GM18505 (cell line): ENCODE measurements around the gene MAML2.
A peak's percentile ranks its signal among the peaks of the same experiment; 100 is the strongest.
"Not testable (repeated sequence)": the region's sequence is repeated elsewhere in the genome, so short reads cannot be mapped to it uniquely, and the experiment has no call there.

ENCODE experiments used
- ATAC-seq: cut with Tn5 transposase; IDR thresholded peaks from one replicate; pipeline ENCODE4 v1.9.1; 2021; ENCODE audit not compliant: unreplicated experiment
- POLR2A ChIP-seq: IDR thresholded peaks from 4 replicates; pipeline ENCODE4 v1.6.1; 2011; ENCODE audit warnings: borderline replicate concordance; ENCODE audit not compliant: insufficient read depth, insufficient read length; ENCODE audit errors: extremely low read depth

Gene MAML2

GRCh38 chr11:96197103-96197502 is 145.9 kb downstream of the MAML2 start:
- no peak for ATAC-seq
- no peak for TF ChIP-seq POLR2A

DNA sequence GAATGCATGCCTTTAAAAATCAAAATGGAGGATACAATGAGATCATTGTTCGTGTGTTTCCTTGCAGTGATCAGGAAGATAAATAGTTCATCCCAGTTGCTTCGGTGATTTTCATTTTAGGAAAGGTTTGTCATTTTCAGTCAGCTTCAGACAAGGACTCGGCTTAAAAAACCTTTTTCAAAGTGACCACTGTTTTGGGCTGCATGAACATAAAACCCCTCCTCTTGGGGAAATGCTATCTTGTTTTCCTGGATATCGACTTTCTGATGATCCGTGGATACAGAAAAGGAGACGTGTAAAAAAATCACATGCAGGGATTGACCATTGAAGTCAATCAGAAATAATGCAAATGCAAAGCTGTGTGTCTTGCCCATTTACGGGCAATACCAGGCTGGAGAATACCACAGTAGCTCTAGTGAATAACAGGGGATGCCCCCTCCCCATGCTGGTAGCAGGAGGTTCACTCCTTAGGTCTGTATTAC is 146.8 kb downstream of the MAML2 start:
- no peak for TF ChIP-seq POLR2A
- no peak for ATAC-seq

DNA sequence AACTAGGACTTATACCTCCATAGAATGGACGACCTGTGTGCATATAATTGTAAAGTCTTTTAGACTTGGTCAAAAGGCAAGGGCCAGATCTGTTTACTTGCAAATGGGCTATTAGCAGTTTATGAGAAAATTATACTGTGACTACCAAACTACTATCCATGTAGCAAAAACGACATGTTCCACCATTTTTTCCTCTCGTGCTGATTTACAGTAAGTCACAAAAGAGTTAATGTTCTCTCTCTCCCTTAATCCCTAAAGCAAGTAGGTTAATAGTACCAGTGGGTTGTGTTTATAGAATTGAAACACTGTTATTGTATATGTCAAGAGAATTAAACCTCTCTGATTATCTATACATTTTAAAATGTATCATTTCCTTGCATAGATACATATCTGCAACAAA is 147.3 kb downstream of the MAML2 start:
- TF ChIP-seq POLR2A, result no peak
- ATAC-seq, result no peak

DNA sequence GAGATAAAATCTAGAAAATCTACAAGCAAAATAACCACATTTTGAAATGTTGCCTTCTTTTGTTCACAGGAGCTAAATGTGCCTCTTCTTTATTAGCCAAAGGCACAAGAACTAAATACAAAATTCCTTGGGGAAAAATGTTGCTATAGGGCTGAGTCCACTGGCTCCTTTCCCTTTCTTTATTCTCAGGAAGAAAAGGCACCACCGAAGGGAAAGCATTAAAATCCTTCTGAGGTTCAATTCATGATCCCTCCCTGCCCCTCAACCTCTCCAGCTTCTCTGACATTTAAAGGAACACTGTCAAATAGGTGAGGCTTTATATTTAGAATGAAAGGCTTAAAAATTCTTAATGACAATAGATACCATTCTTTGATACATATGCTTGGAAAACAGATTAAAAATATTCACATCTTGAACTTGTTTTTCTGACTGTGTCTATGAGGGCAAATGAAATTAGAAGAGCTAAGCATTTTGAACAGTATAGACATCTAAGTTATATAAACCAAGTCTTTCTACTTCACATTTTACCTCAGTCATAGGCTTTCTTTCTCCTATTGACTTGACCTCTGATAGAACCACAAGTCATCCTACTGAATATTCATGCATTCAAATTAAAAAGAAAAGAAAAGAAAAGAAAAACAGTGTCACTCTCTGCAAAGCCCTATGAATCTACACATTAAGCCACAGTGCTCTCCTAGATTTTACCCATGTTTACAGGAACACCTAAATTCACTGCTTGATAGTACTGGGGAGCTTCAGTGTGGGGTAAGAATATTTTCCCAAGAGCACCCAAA is 148.2 kb downstream of the MAML2 start:
- no peak for ATAC-seq
- TF ChIP-seq POLR2A, result no peak

DNA sequence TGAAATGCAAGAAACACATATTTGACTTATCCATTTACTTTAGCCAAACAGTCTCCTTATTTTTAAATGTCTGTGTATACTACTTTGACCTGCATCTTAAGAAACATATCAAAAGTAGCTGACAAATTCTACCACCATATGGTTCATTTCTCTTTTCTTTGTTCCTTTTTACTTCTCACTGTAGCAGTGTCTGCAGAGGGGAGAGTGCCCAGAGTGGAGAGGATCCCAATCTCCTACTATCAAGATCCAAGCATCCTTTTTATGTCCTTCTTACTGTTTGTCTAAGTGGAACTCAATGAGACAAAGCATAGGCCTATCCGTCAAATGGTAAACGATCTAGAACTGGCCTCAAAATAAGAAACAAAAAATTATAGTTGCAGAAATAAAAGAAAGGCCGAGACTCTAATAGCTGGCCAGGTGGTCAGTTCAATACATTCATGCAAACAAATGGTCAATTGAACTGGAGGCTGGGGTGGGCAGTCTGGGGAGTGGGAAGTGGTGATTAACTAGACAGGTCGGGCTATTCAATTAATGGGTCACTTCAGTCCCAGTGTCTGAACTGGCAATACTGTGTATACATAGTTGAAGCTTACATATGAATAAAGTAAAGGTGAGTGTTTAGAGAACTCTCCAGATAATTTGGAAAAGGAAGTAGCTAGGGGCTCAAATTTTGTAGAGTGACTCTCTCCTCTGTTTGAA is 149.1 kb downstream of the MAML2 start:
- no peak for TF ChIP-seq POLR2A
- ATAC-seq, result no peak

DNA sequence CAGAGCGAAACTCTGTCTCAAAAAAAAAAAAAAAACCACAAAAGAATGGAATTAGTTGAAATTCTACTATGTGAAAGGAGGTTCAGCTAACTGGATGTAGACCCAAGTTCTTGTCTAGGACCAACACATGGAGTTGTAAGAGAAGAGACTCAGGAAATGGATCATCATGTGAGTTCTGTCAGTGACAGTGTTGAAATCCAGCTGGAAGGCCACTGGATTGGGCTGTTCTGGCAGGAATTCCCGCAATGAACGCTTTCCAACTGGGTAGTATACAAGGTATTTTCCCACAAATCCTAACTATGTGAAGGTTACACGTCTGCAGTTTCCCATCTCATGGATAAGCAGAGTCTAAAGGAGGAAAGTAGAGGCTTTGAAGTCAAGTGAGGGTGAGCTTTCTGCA is 151.2 kb downstream of the MAML2 start:
- ATAC-seq, result no peak
- TF ChIP-seq POLR2A, result no peak

- no peak for ATAC-seq
- TF ChIP-seq POLR2A, result no peak
These were observed 153.6 kb downstream of the MAML2 start for GRCh38 chr11:96189351-96189750.

DNA sequence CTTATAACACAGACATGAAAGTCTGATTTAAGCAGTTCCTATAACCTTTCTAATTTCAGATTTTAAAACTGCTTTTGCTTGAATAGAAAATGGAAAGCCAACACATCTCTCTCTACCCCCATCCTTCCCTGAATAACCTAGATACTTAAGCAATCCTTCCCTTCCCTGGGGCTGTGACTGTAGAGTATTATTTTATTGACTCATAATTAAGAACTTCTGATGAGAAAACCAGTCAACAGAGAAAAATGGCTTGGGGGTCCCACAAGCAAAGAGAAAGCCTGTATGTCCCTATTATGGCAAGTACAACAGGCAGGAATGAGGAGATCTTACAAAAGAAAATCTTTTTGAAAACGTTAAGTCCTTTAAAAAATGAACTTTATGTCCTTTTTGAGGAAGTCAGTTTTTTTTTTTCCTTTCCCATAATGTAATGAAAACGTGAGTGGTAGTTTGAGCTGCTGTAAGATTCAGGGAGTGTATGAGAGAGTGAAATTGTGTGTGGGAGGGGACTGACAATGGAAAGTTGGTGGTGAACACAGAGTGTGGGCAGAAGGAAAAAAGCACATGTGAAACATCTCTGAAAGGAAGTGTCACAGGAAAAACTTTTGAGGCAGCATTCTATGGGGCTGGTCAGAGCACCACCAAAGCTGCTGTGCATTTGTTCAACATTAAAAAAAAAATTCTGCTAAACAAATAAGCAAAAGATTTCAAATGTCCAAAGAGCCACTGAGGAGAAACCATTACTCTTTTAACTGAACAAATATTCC is 154.6 kb downstream of the MAML2 start:
- TF ChIP-seq POLR2A, result no peak
- ATAC-seq, result peak; percentile 44

GRCh38 chr11:96187822-96188221 is 155.2 kb downstream of the MAML2 start:
- TF ChIP-seq POLR2A, result no peak
- ATAC-seq, result no peak

GRCh38 chr11:96186806-96187205 is 156.2 kb downstream of the MAML2 start:
- no peak for ATAC-seq
- TF ChIP-seq POLR2A, result no peak

DNA sequence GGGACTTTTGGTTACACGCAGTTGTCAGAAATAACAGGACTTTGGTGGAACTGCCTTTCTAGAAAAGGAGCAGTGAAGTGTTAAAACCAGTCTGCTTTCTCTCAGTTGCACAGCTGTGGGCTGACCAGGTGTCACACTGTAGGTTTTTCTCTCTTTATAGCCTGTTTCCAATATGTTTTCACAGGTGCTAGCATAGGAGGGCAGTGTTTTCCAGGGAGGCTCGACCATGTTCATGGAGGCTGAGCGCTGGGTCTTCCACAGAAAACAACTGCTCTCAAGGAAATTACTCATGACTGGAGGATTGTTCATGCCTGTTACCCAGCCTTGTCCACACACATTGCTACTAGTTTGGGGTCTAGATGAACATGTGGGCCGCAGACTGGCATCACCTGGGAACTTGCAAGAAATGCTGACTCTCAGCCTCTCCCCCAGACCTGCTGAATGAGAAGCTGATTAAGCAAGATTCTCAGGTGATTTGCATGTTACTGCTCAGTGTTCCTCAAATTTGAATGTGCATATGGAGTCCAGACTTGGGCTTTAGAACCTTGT is 157.7 kb downstream of the MAML2 start:
- ATAC-seq, result peak; percentile 51
- TF ChIP-seq POLR2A, result no peak

DNA sequence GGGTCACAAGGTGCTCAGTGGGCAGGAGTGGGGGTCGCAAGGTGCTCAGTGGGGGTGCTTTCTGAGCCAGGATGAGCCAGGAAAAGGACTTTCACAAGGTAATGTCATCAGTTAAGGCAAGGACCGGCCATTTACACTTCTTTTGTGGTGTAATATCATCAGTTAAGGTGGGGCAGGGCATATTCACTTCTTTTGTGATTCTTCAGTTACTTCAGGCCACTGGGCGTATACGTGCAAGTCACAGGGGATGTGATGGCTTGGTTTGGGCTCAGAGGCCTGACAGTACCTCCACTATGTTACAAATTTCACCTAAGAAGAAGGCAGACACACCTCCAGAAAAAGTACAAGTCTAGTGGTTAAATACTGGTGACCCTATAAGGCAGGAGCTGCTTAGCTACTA is 162.1 kb downstream of the MAML2 start:
- not testable (repeated sequence) for ATAC-seq

- ATAC-seq, result no peak
- no peak for TF ChIP-seq POLR2A
These were observed 162.7 kb downstream of the MAML2 start for GRCh38 chr11:96180341-96180740.
